ENCODE measurements around the gene RSRC1.
"Not testable (repeated sequence)": the region's sequence is repeated elsewhere in the genome, so short reads cannot be mapped to it uniquely, and the experiment has no call there.

Gene RSRC1

DNA sequence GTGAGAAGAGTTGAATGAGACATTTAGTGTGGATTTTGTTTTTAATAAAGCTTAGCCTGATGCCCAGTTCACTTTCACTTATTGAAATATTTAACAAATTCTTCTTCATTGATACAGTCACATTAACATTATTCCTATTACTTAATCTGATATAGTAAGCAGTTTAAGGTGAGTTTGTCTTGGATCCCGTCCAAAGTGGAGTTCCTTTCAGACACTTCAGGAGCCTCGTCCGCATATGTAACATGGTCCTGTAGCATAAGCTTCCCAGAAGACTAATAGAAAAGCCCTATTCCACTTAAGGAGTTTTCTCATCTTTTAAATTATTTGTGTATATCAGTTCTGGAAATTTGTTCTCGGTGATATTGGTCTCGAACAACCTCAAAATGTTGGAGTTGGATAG lies 421.4 kb downstream of the RSRC1 start:
- no peak for DNase-seq (ENCODE audit: low spot score)

- DNase-seq (ENCODE audit: low spot score) = peak; percentile 5
These were observed 422.3 kb downstream of the RSRC1 start for GRCh38 chr3:158532099-158532734.

DNA sequence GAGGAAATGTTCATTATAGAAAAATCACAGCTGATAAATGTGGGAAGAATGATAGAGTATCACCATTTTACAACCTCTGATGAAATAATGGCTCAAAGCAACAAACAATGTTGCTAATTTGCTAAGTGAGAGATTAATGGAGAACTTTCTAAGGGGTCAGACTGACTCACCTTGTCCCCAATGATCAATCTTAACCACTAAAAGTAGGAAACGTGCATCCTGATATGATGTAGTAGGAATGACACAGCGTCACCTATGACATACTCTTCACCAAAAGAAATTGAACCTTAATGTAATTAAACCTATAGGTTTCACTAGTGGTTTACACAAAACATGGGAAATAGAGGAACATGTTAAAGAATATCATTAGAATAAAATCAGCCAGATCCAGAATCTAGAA lies 426.0 kb downstream of the RSRC1 start:
- DNase-seq (ENCODE audit: low spot score) = no peak

DNA sequence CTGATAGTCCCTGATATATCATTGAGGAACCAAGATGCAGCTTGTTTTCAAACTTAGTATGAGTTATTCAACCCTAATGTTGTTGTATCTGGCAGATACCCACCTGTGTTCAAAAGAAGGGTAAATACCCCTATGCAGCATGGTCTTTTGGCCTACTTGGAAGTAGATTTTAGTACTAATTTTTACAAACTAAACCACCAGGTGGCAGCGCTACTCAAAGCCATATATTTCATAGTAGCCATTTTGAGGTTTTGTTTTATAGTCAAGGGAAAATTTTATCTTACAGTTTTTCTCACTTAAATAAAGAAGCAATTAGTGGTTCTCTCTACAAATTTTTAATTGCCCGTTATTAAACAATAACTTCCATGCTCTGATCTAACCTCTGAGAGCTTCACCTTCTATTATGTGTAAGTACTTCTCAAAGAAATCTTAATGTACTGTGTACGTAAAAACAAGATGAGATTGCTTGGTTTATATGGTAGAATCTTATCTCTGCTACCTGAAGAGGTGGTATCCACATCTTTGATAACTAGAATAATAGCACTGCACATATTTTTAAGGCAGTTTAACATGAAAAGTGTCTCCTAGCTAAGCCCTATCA lies 429.6 kb downstream of the RSRC1 start:
- DNase-seq (ENCODE audit: low spot score) = no peak

GRCh38 chr3:158540066-158540465 lies 430.2 kb downstream of the RSRC1 start:
- no peak for DNase-seq (ENCODE audit: low spot score)

DNA sequence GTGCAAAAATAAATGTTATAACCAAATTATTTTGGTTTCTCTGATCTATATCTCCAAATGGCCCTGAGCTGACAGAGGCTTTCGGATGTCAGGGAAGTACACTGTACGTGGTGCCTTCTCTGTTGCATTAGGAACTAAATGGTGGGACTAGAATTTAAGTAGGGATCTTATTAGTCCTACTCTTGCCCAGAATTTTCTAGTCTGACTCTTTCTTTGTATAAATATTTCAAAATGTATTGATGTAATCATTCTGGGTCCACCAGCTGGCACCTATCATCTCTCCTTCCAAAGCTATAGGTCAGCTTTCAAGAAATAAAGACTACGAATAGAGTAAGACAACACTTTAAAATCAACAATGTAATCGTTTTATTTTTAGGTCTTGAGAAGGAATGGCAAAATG lies 438.8 kb downstream of the RSRC1 start:
- no peak for DNase-seq (ENCODE audit: low spot score)

DNA sequence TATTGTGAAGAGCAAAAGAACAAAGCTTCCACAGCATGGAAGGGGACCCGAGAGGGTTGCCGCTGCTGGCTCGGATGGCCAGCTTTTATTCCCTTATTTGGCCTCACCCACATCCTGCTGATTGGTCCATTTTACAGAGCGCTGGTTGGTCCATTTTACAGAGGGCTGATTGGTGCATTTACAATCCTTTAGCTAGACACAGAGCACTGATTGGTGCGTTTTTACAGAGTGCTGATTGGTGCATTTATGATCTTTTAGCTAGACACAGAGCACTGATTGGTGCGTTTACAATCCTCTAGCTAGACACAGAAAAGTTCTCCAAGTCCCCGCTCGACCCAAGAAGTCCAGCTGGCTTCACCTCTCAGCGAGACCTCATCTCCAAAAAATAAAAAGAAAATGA lies 440.0 kb downstream of the RSRC1 start:
- DNase-seq (ENCODE audit: low spot score) = not testable (repeated sequence)

GRCh38 chr3:158552124-158552523 lies 442.2 kb downstream of the RSRC1 start:
- no peak for DNase-seq (ENCODE audit: low spot score)

GRCh38 chr3:158559504-158559903 lies 449.6 kb downstream of the RSRC1 start:
- no peak for DNase-seq (ENCODE audit: low spot score)

DNA sequence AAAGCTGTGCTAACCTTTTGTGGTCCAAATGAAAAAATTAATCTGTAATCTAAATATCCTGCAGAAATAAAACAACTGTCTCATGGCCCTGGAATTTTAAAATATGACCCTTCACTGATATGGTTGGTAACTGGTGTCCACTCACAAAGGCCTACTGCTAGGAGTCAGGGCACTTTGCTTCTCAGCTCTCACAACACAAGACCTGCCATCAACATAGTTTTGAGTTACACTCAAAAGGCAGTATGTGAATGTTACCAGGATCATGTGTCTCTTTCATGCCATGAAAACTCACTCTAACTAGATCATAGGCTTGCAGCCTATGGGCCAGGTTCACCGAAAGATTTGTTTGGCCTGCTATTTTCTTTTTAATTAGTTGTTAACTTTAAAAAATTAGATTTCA lies 451.1 kb downstream of the RSRC1 start:
- no peak for DNase-seq (ENCODE audit: low spot score)

DNA sequence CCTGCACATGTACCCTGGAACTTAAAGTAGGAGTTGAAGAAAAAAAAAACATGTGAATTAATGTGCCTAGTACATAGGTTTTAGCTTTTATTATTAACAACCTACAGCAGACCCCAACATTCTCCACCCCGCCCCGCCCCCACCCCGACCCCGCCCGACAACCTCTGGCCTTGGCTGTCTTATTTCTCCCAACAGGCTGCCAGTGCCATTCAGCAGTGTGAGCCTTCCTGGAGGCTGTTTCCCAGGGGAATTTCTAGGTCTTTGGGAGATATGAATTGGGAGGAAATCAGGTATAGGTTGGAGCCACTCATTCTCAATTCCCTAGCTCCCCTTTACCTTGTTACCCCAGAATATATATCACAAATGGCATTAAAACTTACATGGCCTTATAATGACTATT lies 452.8 kb downstream of the RSRC1 start:
- no peak for DNase-seq (ENCODE audit: low spot score)

GRCh38 chr3:158563076-158563475 lies 453.2 kb downstream of the RSRC1 start:
- no peak for DNase-seq (ENCODE audit: low spot score)

GRCh38 chr3:158565076-158565475 lies 455.2 kb downstream of the RSRC1 start:
- DNase-seq (ENCODE audit: low spot score) = no peak

GRCh38 chr3:158568784-158569183 lies 458.9 kb downstream of the RSRC1 start:
- no peak for DNase-seq (ENCODE audit: low spot score)

DNA sequence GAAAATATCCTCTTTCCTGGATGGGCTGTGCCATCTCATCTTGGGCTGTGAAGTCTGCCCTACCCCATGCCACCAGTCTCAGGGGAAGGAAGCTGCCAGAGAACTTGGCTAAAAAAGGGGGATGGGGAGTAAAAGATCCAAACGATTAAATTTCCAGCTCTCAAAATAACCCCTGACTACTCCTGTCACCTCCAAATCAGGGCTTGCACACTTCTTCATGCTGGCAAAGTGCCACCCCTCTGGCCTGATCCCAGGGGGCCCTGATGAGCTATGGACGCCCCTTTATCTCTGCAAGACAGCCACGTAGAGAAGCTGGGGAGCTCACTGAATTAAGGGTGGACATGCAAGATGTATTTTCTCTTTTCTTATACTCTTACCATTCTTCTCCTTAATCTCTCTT lies 459.9 kb downstream of the RSRC1 start:
- no peak for DNase-seq (ENCODE audit: low spot score)

- DNase-seq (ENCODE audit: low spot score) = peak; percentile 74
These were observed 461.3 kb downstream of the RSRC1 start, which contains the start of gene MLF1 for GRCh38 chr3:158570999-158571702. Gene MLF1, plus strand, starts transcription at chr3:158571194. Its CDS starts 107 bp downstream, at chr3:158571301.

- DNase-seq (ENCODE audit: low spot score) = no peak
These were observed 462.3 kb downstream of the RSRC1 start for GRCh38 chr3:158571969-158572765.

- DNase-seq (ENCODE audit: low spot score) = no peak
These were observed 462.8 kb downstream of the RSRC1 start for GRCh38 chr3:158572766-158573060.

GRCh38 chr3:158573714-158574113 lies 463.8 kb downstream of the RSRC1 start:
- DNase-seq (ENCODE audit: low spot score) = no peak

DNA sequence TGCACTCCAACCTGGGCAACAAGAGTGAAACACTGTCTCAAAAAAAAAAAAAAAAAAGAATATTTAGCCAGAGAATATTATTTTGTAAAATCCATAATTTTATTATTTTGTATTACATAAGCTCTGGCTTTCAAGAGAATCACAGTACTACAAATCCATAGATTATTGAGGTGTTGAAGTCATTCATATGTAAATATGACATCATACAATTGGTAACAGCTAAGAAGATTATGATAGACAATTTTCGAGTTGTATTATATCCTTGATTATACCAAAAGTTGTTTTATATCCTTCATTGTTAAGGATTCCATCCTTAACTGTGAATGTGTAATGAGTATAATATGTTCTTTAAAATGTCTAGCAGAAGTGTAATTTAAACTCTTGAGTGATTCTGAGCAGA lies 464.8 kb downstream of the RSRC1 start:
- no peak for DNase-seq (ENCODE audit: low spot score)

- no peak for DNase-seq (ENCODE audit: low spot score)
These were observed 480.3 kb downstream of the RSRC1 start for GRCh38 chr3:158590223-158590622.
